Renal cortical epithelial cell (primary cell): ENCODE results near the gene THBS2. TPM values are rescaled to one million over a fixed set of nuclear protein-coding genes. Genes with fewer than 3 reads are reported as not detected.

ENCODE experiments used
- DNase-seq: peaks from one replicate; pipeline ENCODE4 v3.0.0-alpha.2; 2011; ENCODE audit warnings: low read depth
- total RNA-seq: library from RNA; depleted of rRNA; stranded (reverse); fragments of >200 nt; gene quantifications from 2 replicates; pipeline ENCODE4 v1.2.3, GENCODE V29; 2014

Gene THBS2
- total RNA-seq, 1 donor from 2014 or later = 6.5 TPM

DNA sequence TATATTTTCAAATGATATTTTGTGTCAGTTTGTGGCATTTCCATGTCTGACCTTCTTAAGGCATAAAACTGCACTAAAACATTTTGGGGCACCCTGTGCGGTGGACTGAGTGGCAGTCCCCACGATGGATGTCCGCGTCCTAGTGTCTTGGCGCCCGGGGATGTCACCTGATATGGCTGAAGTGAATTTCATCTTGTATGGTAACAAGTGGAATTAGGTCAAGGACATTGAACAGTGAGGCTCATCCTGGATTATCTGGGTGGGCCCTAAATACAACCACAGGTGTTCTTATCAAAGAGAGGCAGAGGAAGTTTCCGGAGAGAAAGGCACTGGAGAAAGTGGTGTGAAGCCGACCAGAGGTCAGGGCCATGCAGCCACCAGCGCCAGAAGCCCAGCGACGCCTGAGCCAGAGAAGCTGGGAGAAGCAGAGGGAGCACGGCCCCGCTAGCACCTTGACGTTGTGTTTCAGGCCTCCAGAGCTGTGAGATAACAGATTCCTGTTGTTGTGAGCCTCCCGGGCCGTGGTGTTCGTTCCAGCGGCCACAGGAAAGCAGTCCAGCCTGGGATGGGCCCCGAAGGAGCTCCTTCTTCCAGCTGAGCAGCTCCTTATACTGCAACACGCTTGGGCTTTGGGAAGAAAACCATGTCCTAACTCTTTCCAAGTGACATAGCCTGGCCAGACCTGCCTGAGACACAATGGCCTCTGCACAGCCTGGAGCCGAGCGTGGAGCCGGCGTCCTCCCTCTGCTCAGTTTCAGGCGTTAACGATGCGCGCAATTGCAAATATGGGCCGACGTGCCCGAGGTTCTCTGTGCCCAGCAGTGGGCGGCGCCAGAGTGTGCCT is 22.5 kb downstream of the THBS2 start:
- no peak for DNase-seq

DNA sequence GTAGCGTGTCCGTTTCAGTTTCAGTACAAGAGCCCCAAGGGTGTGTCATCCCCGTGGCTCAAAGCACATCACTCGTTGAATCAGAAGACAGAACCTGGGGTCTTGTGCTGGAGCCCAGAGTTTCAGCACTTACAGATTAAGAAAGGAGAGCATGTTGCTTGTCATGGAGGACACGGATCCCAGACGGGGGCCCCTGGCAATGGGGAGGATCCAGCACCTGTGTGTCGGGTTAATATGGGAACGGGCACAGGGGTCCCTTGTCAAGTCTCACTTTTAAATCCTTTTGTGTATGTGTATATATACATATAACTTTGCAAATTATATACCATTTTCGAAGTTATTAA is 23.4 kb downstream of the THBS2 start:
- no peak for DNase-seq

DNA sequence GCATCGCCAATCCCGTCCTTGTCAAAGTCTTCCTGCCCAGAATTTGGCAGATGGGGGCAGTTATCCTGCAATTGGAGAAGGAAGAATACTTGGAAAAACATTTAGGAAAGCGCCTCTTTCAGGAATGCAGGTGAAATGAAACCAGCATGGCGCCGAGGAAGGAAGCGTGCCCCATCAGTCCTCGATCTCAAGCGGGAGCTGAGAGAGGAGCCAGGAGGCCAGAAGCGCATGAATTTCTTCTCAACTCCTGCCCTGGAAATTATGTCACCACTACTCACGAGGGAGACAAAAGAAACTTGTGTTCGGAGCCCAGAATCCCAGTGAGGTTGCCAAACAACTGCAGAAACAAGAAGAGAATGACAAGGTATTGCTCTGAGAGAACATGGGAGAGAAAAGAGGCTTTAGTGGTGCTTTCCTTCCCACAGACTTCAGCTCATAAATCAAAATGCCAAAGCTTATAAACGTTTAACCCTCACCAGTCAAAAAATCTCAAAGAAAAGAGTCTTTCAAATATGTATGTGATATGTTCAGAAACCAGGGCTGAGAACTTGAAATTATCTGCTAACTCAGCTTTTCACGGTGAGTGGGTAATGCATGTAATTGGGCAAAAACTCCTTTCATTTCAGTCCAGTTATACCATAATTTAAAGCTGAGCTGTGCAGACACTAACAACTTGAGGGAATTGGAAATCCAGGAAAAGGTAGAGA is 23.9 kb downstream of the THBS2 start:
- no peak for DNase-seq

DNA sequence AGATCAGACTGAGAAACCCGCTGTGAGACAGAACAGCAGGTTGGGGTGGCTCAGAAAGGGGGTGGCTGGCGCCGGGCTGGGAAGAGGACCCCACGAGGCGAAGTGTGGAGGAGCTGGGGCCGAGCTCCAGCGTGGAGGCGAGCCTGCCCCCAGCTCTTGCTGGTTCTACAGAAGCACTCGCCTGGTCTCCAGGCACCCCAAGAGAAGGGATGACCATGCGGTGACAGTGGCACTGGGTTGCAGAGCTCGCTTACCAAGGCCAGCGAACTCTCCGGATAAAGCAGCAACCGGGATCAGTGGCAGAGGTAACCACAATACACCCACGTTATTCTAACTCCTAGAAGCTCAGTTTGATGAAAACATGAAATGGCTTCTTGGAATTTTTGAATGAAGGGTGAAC is 26.5 kb downstream of the THBS2 start:
- DNase-seq = no peak

DNA sequence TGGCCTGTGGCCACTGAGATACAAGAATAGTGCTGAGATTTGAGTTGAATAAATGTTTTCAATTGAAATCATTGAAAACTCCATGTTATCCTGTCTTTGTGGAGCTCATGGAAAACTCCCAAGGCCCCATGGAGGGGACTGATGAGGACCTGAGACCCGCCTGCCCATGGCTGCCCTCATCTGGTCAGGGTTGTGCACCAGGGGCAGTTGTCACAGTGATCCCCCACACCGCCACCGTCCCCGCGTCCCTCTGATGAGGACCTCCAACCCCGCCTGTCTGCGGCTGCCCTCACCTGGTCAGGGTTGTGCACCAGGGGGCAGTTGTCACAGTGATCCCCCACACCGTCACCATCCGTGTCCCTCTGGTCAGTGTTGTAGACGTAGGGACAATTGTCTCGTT is 27.8 kb downstream of the THBS2 start:
- DNase-seq = no peak

DNA sequence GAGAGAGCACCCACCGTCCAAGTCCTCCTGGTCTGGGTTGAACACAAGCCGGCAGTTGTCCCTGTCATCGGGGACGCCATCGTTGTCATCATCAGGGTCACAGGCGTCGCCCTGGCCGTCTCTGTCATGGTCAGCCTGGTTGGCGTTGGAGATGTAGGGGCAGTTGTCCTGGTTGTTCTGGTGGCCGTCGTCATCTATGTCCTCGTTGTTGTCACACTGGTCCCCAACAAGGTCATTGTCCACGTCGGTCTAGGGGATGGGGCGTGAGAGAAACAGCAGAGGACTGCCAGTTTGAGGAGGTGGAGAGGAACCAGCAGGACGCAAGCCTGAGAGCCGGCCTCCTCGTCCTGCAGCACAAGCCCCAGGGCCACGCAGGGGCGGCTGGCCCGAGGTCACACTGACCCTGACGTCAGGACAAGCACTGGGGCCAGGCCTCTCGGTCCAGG is 28.5 kb downstream of the THBS2 start:
- no peak for DNase-seq

DNA sequence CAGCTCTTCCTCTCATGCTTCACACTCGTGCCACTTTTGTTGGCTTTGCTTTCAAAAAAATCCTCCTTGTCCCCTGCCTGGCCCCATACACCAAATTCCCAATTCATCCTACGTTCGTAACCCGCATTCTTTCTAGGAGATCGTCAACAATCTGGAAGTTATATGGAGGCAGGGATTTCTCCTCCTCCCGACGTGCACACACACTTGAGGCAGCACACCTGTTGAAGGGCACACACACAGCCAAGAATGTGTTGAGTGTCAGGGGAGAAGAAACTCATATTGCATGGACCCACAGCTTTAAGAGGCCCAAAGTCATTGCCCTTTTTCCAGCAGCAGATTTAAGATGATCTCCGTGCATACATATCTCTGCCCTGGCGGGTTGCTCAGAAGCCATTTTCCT is 28.9 kb downstream of the THBS2 start:
- DNase-seq = no peak

DNA sequence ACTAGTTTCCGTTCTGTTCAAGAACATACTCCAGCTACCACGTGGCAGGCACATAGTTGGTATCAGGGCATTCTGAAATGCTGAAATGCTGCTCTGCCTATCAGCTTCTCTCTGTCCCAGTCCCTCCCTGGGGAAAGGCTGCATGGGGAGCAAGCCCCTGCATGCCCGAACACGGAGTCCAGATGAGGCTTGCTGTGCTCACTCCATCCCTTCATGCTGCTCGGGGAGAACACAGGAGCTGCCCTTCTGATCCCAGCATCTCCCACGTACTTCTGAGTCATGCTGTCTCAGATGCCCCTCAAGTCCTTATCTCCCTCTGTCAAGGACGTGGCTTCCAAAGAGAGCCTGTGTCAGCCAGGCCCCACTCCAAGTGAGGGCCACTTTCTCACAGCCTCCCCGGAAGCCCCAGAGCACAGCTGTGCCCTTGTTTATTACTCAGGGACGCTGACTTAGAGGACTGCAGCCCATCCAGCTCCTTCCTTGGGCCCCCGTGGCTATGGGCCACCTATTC is 29.4 kb downstream of the THBS2 start:
- no peak for DNase-seq

DNA sequence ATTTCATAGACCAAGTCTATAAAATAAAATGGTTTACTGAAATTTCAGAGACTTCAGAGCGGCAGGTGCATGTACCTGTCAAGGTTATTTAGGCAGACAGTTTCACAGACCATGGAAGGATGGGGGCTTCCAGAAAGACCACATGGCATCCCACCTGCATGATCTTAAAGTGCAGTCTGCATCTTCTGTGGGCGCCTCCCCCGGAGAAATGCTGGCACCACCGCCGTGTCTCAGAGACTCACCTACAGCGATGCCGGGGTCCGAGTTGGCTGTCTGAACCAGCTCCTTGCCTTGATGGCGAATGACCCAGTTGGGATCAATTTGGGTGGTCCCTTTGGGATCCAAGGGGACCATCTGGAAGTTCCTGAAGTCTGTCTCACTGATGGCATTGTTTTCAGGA is 30.6 kb downstream of the THBS2 start:
- DNase-seq = no peak

DNA sequence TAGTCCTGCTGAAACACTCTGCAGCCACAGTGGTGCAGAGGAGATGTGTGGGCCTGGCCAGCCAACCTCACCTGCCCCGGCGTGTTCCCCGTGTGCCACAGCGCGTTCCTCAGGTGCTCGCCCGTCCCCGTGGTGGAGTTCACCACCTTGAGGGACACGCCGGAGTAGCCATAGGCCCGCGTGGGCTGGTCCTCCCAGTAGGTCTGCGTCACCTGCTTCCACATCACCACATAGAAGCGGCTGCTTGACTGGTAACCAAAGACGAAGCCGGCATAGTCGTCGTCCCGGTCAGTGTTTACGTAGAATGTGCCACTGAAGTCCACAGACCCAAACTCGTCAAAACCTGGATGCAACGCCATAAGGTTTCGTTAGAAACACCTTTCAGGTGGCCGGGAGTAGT is 31.5 kb downstream of the THBS2 start:
- DNase-seq = no peak

DNA sequence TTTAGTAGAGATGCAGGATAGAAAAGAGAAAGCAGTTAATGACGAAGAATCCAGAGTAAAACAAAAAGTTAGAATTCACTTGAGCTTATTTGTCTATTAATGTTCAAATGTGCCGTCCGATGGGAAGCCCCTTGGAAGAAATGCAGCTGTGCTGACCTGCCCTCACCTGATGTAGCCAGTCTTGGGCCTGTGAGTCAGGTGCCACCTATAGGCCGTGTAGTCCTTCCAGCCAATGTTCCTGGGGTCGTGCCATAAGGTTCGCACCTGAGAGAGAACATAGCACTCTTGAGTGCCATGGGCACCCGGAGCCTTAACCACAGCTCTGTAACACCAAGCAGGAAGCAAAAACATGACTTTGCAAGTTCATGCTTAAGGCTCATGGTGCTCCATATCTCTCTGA is 32.4 kb downstream of the THBS2 start:
- DNase-seq = no peak

DNA sequence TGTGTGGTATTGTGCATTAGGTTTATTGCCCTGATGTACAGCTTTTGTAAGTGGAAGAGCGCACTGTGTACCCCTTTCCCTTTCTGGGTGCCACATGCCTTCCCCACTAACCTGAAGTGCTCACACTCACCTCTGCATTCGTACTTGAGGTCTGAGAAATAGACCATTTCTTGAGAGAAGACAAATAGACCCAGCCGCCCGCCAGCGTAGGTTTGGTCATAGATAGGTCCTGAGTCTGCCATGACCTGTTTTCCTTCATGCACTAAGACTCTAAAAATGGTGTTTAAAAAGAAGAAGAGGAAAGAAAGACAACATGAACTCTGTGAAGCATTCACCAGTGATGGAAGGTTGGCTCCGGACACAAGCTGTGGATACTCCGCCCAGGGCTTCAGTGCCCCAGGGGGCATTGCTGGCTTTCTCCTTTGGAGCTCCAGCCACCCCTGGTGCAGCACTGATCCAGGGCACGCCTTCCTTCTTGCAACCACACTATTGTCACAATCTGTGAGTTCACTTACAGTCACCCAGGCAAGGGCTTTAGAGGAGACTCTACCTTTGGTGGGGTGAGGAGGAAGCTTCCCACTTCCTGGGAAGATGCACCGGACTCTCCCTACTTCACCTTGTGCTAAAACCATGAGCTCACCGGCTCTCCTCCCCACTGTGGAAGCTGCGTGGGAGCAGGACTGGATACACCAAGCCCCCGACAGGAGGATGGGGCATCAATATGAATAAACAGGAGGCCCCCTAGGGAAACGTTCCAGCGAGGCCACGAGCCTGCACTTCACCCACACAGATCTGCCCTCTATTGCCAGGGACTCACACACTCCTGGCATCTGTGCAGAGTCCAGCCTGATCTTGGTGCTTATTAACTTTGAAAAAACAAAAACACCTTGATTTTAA is 33.3 kb downstream of the THBS2 start:
- no peak for DNase-seq

DNA sequence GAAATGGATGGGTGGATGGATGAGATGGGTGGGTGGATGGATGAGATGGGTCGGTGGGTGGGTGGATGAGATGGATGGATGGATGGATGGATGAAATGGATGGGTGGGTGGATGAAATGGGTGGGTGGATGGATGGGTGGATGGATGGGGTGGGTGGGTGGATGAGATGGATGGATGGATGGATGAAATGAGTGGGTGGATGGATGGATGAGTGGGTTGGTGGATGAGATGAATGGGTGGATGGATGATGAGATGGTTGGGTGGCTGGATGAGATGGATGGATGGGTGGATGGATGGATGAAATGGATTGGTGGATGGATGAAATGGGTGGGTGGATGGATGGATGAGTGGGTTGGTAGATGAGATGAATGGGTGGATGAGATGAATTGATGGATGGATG is 35.7 kb downstream of the THBS2 start:
- no peak for DNase-seq

DNA sequence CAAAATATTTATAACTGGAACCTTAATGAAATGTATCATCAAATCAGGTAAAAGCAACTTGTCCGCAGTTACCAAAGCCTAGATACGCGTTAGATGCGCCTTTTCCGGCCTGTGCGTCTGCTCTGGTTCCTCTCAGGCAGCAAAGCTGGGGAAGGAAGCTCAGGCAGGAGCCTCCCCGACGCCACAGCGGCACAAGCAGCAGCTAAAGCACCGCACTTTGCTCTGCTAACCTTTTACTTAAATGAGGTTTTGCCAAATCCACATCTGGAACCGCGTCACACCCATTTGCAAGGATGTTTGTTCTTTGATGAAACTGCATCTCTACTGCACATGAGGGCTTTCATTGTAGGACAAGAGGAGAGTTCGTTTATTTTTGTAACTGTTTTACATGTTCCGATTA is 36.8 kb downstream of the THBS2 start:
- DNase-seq = no peak

DNA sequence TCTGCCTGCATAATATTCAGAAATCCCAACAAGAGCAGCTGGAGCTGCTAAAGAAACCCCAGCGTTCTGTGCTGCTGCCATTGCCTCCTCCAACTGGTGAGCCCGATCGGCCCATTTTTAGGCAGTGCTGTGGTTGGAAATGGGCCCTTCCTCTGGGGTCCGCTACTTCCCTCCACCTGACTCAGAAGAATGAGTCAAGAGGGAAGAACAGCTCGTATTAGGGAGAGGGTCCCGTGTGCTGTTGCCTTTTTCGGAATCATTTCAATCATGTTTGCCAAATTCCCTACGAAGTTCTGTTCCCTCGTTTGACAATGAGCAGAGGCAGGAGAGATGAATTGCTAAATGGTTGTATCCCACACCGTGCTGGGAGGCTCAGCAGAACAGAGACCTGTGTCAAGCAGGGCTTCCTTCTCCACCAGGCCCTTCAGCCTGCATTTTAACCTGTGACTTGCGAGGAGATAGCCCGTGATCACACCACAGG is 38.4 kb downstream of the THBS2 start:
- no peak for DNase-seq

DNA sequence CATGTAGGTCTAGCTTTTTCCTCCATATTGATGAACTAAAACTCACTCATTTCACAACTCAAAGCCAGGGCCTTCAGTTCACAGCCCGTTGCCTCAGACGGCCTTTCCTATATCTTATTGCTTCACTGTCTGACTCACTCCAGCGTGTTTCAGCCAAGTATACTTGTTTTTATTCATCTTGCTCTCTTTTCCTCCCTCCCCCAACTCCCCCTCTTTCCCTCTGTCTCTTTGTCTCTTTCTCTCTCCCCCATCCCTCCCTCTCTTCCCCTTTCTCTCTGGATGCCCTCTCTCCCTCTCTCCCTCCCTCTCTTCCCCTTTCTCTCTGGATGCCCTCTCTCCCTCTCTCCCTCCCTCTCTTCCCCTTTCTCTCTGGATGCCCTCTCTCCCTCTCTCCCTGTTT is 38.9 kb downstream of the THBS2 start:
- DNase-seq = peak; percentile 91

DNA sequence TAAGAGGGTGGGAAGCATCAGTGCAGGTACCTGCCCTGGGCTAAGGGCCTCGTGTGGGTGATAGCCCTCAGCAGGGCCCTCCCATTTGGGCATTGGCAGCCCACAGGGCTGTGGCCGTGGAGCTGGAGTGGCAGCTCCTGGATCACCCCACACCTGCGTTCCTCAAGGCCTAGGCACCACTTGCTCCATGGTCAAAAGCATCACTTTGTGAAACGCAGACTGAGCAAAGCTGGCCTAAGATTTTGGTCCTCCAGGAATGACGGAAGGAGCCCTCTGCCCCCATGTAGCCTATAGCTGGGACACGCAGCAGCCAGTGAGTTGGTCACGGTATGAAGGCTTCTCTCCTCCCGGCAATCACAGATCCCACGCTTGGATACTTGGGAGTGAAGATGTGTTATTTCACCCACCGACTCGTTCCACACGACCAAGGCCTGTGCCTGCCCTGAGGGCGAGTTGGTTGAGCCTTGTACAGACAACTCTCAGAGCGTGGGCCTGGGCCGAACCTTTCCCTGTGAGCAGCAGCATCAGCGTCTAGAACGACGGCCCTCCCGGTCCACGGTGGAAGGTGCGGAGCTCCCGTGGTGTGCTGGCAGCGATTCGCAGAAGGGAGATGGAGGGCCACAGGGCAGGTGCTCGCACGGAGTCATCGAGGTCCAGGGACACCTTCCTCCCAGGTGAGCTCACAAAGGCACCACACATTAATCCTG is 39.7 kb downstream of the THBS2 start:
- no peak for DNase-seq

DNA sequence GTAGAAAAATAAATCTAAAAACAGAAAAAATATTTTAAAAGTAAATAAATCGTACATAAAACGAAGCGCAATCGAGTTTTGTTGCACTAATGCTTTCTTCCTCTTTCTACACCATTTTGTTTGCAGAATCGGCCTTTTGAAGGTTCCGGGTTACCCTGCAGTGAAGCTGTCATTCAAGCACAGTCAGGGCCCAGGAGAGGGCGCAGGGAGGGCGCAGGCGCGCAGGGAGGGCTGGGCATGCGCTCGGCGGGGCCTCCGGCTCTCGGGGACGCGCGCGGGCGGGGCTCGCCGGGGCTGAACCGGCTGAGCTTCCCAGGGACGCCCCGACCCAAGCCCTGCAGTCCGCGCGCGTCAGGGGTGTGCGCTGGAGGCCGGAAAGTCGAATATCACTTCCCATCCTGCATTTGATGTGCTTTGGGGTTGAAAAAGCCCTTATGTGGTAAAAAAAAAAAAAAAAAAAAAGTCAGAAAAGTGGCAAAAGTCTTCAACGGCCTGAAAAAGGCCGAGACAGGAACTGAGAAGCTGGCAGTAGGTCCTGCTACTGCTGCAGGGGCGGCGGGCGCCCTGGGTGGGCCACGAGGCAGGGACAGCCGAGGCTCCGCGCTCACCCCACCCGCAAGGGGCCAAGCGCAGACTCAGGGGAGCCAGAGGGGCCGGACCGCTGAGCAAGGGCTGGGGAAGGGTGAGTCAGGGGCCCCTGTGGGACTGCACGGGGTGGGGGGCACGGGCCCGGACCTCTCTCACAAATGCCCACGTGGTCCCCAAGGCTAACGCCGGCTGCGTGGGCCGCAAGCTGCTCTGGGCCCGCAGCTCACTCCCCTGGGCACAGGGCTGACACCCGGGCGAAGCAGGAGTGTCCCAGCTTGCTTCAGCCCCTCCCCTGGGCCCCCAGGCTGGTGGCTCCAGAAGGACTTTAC is 40.5 kb downstream of the THBS2 start:
- peak; percentile 78 for DNase-seq

DNA sequence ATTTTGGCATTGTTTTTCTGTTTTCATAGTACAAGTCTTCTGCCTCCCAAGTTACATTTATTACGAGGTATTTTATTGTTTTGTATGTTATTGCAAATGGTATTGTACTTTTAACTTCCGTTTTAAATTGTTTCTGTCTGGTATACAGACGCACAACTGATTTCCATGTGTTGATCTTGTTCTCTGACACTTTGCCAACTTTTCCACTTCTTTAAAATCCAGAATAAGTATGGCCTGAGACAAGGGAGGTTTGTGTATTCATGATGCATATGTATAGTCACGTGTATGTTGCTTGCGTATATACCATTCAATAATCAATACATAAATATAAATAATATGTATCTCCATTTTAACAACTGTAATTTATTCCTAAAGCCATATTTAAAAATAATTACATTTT is 41.2 kb downstream of the THBS2 start:
- DNase-seq = no peak

DNA sequence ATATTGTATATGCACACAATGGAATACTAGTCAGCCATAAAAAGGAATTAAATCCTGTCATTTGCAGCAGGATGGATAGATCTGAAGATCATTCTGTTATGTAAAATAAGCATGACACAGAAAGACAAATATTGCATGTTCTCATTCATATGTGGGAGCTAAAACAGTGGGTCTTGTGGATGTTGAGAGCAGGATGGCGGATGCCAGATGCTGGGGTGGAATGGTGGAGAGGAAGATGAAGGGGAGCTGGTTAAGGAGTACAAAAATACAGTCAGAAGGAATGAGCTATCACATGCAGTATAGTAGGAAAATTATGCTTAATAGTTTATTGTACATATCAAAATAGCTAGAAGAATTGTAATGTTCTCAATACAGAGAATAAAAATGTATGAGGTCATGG is 41.8 kb downstream of the THBS2 start:
- DNase-seq = no peak
